ENCODE results near the gene MARK2. TPM values are rescaled to one million over a fixed set of nuclear protein-coding genes. Genes with fewer than 3 reads are reported as not detected.
"Not testable (repeated sequence)": the region's sequence is repeated elsewhere in the genome, so short reads cannot be mapped to it uniquely, and the experiment has no call there.

MARK2 gene
- total RNA-seq, 1 donor from 2014 or later: 11.8 TPM

DNA sequence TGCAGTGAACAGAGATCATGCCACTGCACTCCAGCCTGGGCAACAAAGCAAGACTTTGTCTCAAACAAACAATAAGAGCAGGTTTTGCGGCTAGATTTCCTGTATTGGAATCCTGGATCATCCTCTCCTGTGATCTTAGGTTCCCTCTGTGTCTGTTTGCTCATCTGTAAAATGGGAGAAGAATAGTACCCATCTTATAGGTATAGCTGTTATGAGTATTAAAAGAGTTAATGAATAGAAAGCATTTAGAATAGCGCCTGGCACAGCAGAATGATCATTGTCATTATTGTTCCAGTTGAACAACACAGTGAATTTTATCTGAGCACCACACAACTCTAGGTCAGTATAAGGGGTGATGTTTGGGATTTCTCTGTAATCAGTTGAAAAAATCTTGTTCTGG lies 10.8 kb downstream of the MARK2 start:
- FAIRE-seq (no peak), DNase-seq (ENCODE audit: low spot score in 2 of 2) (no peak)

DNA sequence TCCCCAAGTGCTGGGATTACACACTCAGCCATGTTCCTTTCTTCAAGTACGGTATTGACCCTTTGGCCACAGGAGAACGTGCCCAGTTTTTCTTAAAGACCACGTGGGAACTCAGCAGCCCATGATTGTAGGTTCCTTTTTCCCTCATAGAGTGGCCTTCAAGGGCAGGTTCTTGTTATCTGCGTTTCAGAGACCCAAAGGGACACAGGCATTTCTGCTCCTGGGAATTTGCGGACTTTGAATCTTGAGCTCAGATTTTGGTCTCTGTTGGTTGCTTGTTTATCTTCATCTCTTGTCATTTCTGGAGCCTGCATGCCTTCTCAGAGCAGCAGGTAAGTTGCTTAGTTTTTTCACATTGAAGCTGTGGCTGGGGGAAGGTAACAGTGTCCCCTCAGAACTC lies 12.0 kb downstream of the MARK2 start:
- no peak for DNase-seq (ENCODE audit: low spot score in 2 of 2)
- FAIRE-seq: no peak

DNA sequence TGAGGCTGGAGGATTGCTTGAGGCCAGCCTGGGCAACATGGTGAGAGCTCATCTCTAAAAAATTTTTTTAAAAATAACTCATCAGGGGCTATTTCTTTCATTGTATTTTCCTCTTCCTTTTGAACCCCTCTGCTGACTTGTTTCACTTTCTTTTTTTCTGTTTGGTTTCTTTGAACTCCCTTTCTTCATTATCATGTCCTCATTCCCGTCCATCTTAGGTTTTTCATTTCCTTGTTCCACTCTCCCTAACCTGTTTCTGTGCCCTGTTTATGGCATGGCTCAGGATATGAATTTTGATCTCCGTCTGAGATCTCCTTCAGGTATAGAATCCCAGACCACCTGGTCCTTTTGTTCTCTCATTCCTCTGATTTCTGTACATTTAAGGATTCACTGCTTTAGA lies 12.5 kb downstream of the MARK2 start:
- FAIRE-seq (no peak), DNase-seq (ENCODE audit: low spot score in 2 of 2) (no peak)

DNA sequence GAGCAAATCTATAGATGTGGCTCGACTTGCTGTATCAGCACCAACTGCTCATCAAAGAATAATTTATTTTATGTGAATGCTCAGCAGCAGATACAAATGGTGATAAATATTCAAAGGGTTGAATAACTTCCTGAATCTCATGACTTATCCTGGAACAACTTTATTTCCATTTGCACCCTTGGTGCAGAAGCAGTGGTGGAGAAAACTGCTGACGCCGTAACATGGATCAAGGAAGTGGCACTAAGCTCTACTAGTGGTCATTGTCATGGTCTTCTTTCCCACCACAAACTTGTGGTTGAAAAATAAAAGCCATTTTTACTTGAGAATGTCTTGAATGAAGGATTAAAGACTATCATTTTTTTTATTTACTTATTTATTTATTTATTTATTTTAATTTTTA lies 14.6 kb downstream of the MARK2 start:
- FAIRE-seq: no peak
- DNase-seq (ENCODE audit: low spot score in 2 of 2): no peak

DNA sequence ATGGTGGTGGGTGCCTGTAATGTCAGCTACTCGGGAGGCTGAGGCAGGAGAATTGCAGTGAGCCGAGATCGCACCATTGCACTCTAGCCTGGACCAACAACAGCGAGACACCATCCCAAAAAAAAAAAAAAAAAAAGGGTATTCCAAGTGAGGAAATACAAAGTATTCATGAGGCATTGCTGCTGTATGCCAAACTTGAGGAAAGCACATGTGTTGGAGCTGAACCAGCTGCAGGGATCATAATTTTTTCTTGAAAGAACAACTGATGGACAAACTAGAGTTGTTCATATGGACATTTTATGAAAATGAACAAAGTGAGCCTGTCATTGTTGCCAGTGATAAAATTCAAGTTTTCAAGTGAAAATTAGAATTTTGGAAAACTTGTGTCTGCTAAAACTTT lies 15.8 kb downstream of the MARK2 start:
- DNase-seq (ENCODE audit: low spot score in 2 of 2) (no peak), FAIRE-seq (no peak)

DNA sequence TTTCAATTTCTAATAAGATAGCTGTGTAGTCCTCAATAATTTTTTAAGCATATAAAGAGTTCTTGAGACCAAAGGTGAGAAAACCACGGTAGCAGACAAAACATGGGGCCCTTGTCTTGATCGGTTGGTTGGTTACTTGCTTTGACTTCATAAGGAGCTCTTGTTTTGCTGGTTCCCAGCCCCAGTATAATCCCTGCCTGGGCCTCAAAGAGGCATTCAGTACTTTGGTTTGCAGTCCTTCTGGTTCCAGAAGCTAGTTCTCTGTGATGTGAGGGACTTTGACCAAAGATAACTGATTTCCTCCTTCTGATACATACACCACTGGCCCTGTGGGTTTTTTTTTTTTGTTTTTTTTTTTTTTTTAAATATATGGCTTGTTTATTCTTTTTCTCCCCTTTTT lies 17.1 kb downstream of the MARK2 start:
- DNase-seq (ENCODE audit: low spot score in 2 of 2) (no peak), FAIRE-seq (no peak)

DNA sequence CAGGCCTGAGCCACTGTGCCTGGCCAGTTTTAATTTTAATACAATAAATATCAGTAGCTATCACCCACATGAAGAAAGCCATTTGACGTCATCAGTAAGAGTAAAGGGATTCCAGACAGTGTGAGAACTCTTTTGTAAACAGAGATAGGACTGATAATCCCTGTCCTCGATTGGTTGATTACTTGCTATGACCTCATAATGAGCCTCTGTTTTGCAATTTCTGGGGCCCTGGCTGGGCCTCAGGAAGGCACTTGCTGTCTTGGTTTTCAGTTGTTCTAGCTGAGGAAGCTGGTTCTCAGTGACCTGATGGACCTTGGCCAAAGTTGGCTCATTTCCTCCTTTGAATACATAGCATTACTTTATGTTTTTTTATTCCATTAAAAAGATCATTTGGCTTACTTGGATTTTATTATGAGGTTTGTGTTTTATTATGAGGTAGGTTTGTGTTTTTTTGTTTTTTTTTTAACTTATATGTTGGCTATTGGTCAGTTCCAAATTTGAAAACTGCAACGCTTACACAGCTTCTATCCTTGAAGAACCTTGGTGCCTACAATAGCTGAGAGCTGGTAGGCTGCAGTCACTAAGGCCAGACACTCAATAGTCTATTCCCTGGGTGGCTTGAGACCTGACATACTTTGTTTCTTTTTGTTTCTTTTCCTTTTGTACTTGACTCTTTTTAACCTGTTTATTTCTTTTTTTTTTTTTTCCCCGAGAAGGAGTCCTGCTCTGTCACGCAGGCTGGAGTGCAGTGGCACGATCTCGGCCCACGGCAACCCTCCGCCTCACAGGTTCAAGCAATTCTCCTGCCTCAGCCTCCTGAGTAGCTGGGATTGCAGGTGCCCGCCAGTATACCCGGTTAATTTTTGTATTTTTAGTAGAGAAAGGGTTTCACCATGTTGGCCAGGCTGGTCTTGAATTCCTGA lies 20.0 kb downstream of the MARK2 start:
- FAIRE-seq: no peak
- DNase-seq (ENCODE audit: low spot score in 2 of 2): no peak

DNA sequence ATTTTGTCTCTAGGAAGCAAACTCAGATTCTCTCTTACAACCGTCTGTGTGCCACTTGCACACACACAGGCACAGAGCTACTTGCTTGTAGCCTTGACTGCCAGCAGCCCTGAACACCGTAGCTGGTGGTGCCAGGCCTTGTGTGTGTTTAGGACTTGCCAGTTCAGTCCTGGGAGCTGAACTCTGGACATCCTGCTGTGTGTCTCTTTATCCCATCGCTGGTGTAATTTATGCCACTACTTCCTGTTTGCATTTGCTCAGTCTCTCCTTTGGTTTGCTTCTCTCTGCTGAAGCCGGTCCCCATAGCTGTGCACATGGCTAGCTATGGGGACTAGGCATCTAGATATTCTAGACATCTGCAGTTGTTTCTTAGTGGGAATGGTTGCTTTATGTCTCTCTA lies 24.0 kb downstream of the MARK2 start:
- DNase-seq (ENCODE audit: low spot score in 2 of 2) (no peak), FAIRE-seq (no peak)

DNA sequence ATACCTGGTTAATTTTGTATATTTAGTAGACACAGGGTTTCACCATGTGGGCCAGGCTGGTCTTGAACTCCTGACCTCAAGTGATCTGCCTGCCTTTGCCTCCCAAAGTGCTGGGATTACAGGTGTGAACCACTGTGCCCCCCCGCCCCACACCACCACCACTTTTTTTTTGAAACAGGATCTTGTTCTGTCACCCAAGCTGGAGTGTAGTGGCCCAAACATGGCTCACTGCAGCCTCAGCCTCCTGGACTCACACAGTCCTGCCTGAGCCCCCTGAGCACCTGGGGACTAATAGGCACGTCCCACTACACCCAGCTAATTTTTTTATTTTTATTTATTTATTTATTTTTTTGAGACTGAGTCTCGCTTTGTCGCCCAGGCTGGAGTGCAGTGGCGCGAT lies 24.7 kb downstream of the MARK2 start:
- not testable (repeated sequence) for FAIRE-seq; DNase-seq (ENCODE audit: low spot score in 2 of 2)

DNA sequence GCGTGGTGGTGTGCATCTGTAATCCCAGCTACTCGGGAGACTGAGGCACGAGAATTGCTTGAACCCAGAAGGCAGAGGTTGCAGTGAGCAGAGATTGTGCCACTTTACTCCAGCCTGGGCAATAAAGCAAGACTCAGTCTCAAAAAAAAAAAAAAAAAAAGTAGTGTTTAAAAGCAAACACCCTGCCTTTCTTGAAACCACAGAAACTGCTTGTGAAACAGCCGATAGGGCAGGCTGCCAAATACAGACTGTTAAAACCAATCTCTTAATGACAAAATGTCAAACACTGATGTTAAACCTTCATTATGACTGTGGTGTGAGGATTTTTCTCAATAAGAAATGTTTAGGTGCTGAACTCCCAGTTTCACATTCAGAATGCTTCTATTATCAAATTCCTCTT lies 27.3 kb downstream of the MARK2 start:
- FAIRE-seq (no peak), DNase-seq (ENCODE audit: low spot score in 2 of 2) (no peak)

DNA sequence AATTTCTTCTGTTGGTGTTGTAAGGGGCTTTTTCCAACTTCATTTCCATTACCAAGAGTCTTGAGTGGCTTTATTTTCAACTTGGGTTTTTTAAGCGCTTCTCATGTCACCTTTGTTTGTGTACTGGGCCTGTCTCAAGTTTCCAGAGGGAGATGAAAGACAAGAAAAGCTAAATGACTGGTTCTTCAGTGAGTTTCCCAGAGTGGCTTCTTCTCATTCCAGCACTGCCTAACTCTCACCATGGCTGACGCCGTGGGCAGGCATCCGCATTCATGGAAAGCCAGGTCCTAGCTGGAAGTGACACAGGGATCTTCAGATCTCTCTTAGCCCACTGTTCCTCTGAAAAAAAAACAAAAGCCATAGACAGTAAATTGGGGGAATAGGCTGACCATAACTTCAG lies 28.6 kb downstream of the MARK2 start:
- DNase-seq (ENCODE audit: low spot score in 2 of 2) (no peak), FAIRE-seq (no peak)

DNA sequence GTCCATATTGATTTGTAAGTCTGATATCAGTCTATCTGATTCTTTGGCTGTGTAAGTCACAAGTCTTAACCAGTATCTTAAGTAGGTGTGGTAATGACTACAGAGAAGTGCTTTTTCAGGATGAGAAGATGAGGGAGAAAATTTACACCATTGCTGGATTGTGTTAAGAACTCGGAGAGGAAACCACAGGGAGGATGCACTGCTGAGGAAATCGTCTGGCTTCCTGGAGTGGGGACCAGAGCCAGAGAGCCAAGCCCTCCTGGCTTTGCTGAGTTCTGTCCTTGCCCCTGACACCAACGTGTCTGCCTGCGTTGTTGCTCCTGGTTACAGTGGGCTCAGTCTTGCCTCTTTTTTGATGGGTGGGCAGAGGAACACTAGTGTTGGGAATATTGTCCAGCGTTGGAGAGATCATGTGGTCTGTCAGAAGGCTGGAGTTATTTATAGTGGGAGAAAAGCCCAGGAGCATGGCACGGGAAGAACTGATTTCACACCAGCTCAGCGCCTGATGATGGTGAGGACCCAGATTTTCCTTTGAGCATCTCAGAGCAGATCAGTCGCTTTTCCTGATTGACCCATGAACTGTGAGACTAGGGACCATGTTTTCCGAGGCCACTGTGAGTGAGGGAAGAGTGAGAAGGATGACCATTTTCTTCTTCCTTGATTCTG lies 29.6 kb downstream of the MARK2 start:
- DNase-seq (ENCODE audit: low spot score in 2 of 2): no peak
- no peak for FAIRE-seq

DNA sequence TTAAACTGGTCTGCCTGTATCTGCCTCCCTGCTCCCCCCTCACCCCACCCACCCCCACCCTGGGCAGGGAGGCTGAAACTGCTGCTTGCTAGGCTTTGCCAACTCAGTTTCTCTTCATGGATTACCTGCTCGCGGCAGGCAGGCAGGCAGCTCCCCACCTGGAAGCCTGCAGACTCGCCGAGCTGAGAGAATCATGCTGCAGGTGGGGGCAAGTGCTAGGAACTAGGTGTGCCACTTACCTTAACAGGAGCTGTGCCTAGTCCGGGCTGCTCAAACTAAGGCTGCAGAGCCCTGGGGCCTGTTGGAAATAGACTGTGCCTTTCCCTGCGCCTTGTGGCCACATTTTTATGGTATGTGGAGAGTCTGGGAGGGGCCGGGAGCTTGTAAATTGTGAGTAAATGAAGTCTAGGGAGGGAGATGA lies 30.3 kb downstream of the MARK2 start:
- no peak for FAIRE-seq
- no peak for DNase-seq (ENCODE audit: low spot score in 2 of 2)

DNA sequence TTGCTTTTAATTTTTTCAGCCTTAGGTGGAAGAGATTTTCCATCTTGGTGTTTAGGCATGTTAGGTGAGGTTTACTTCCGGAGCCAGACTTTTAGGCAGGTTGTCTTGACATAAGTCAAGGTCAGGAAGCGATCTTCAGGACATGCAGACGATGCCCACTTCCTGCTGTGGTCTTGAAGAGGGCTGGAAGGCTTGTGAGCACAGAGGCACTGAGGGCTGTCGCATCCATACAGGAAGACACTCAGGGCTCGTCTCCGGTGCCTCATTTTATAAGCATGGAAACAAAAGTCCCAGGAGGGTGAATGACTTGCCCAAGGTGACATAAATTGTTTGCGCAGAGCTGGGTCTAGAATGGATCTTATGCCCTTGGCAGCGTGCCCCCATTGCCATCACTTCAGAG lies 30.8 kb downstream of the MARK2 start:
- DNase-seq (ENCODE audit: low spot score in 2 of 2) (no peak), FAIRE-seq (no peak)

DNA sequence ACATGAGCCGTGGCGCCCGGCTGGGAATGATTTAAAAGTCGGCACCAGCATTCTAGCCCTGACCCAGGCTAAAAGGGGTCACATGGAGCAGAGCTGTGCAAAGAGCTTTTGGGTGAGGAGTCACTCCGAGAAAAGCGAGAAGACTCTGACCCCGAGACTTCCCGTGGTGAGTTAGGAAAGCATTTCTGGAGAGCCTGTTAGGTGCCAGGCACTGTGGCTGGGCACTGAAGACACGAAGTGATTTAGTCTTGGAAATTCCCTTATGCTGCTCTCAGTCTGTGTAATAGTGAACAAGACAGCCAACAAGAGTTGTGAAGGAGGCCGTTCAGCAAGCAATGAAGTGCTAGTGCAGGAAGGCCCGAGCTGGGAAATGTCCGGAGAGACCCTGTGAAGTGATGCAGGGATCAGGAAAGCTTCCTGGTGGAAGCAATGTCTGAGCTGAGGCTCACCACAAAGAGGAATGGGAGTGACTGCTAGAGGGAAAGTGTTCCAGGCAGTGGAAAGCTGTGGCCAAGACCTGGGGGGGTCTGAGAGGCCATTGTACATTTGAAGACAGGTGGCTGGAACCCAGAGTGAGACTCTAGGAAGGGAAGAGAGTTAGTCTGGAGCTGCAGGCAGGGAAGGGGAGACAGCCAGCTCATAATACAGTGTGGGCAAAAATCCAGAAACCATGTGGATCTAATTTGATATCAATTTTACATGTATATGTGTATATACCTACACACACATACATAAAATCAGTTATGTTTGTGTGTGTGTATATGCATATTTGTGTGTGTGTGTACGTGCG lies 31.6 kb downstream of the MARK2 start:
- DNase-seq (ENCODE audit: low spot score in 2 of 2): no peak
- no peak for FAIRE-seq

DNA sequence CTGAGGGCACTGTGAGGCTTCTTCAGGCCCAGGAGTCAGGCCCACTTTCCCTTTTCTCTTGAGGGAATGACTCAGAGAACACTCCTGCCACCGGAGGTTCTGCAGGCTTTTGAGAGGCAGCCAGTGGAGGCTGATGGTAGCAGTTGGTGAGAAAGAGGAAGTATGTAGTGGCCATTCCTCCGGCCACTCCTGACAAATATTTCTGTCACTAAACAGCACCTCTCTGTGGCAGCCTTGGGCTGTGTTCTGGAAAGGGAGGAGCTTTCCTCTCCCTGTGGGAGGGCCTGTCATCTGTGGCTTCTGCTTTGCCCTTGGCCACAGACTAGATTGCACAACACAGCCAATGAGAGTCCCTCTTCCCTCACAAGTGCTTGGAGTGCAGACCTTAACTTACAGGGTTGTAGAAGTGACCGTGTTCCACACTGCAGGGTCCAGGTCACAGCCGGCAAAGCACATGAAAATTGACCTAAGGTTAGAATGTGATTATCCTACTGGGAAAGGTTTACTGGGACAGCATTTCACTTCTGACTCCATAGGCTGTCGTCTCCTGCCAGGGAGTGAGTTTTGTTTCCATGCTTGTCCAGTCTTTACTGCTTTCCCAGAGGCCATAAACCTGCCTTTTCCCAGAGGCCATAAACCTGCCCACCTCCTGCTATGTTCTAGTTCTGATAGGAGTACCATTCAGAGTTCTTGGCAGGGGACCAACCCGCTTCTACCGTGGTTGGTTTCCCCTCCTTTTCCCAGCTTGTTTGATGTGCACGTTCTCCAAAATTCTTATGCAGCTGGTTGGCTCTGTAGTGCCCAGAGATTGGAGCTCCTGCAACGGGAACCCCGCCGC lies 33.3 kb downstream of the MARK2 start:
- FAIRE-seq (no peak), DNase-seq (ENCODE audit: low spot score in 2 of 2) (peak; percentile 58 to 73)

DNA sequence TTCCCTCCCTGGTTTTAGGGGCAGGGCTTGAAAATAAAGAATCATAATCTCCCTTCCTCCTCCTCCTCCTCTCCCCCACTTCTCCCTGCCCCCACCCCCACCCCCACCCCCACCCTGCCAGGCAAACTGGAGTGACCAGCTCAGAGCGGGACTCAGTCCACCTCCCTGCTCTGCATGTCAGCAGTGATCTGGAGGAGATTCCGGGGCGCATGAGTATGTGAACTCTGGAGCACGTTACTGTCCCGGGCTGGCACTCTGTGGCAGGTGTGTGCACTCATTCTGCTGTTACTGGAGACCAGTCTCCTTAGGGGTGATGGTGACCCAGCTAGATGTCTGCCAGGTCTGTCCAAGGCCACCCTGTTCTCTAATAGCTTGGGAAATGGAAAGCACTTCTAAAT lies 33.9 kb downstream of the MARK2 start:
- FAIRE-seq: no peak

DNA sequence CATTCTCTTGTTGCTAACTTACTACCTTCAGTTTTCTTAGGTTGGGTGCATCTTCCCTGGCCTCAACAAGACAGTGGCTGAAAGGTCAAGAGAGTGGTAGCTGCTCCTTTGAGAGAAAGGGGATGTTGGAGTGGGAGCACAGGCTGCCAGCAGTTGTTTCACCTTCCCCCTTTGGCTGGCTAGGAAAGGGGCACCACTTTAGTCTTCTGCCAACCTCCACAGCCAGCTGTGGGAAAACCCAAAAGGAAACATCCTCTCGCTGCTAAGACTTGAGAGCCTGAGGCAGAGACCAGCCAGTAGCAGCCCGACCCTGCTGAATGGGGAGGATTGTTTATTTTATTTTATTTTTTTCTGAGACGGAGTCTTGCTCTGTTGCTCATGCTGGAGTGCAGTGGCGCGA lies 34.4 kb downstream of the MARK2 start:
- no peak for FAIRE-seq
- peak in 1 of 2 donors; percentile 1 for DNase-seq (ENCODE audit: low spot score in 2 of 2)

More for the DNA sequence above, 33.9 kb downstream of the MARK2 start:
- DNase-seq (ENCODE audit: low spot score in 2 of 2): no peak

DNA sequence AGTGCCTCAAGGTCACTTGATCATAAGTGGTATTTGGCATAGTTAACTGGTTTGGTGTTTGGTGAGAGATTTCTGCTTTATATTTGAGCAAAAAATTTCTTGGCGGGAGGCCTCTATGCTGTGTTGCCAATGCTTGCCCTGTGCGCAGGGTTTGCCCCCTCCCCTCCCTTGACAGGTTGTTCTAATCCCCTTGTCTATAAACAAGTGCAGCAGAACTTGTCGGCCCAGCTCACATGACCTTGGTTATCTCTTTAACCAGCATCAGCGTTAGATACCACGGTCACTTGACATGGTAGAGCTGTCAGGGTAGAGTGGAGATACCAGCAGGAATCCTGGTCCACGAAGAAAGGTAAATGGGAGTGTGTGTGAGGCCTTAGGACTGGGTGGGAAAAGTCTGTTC lies 35.6 kb downstream of the MARK2 start:
- no peak for FAIRE-seq

DNA sequence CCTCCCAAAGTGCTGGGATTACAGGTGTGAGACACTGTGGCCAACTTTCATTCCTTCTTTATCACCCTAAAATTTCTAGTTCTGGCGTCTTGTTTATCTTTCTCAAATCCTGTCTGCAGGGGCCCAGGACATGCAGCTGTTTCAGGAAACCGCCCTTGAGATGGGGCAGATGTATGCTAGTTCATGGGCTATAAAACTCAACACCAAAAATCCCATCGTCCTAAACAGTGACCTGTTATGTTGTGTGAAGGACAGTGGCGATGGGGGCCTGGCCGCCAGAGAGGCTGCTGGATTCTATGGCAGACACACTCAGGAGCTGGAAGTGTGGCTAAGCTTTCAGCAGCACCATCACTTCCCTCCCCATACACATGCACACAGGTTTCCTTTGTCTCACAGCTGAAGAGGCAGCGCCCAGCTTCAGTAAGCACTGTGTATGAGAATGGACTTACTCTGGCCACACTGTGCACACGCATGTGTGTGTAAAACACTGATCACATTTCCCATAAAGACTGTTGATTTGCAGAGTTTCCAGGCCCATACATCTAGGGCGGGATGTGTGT lies 36.7 kb downstream of the MARK2 start:
- FAIRE-seq (no peak), DNase-seq (ENCODE audit: low spot score in 2 of 2) (no peak)

More for the DNA sequence above, 35.6 kb downstream of the MARK2 start:
- DNase-seq (ENCODE audit: low spot score in 2 of 2): no peak
